Kidney epithelial cell (primary cell): Measurements from ENCODE around the gene SLC35F3. TPM values are rescaled to one million over a fixed set of nuclear protein-coding genes. Genes with fewer than 3 reads are reported as not detected.

Experiments used
- DNase-seq: peaks from one replicate; pipeline ENCODE4 v3.0.0-alpha.2; 2010; ENCODE audit warnings: low read depth
- H3K27me3 ChIP-seq: 2 replicates; pipeline ENCODE4 v1.6.0; 2011; ENCODE audit warnings: low read length; ENCODE audit not compliant: control insufficient read depth, insufficient read depth
- H3K36me3 ChIP-seq: 2 replicates; pipeline ENCODE4 v1.5.1; 2011; ENCODE audit warnings: low read length; ENCODE audit not compliant: control insufficient read depth, insufficient read depth
- H3K4me3 ChIP-seq: 2 replicates; pipeline ENCODE4 v1.5.1; 2011; ENCODE audit warnings: low read depth, mild to moderate bottlenecking, control low read depth, low read length
- total RNA-seq: library from RNA; depleted of rRNA; stranded (reverse); fragments of >200 nt; gene quantifications from 2 replicates; pipeline ENCODE4 v1.2.3, GENCODE V29; 2015
- TF ChIP-seq, protein P1 (sequence below): IDR thresholded peaks from 2 replicates; pipeline ENCODE4 v1.5.1; 2011; ENCODE audit warnings: mild to moderate bottlenecking, moderate library complexity, low read length, control low read depth, inconsistent platforms; ENCODE audit not compliant: insufficient read depth, poor library complexity, severe bottlenecking

The SLC35F3 gene
- total RNA-seq, 1 donor from 2014 or later: 1.1 TPM

DNA sequence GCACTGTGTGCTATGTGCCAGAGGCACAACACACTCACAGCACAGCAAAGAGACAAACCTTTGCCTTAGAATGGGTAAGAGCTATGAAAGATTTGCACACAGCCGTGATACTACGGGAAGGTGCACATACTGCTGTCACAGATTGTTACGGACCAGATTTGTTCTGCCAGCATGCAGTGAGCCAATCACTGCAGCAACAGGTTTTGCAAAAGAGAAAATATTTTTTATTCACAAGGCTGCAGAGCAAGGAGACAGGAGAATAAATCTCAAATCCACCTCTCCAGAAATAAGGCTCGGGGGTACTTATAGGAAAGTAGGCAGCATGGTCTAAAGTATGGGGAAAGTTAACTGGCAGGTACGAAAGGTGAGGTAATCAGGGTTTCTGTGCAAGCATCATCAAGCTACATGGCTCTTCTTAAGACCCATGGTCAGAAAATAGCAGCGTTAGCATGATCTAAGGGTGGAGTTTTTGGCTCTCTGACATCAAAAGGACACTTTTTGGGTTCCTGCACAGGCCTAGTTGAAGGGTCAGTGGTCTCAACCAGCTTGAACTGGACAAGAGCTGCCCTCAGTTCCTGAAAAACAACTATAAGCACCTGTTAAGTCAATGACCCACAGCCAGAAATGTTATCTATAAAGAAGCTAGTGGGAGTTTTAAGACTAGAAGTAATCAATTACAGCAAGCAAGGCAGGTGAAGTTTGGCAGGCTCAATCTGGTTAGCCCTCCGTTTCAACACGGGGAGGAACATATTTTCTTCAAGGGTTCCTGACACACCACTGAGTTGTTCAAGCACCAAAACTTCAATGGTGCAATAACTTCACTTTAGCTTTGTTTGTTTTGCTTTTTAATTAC lies 186.0 kb downstream of the SLC35F3 start:
- no peak for DNase-seq
- no peak overlapping the region for H3K4me3 ChIP-seq
- H3K36me3 ChIP-seq: no peaks in the 10 kb centered on the region
- TF ChIP-seq, protein P1, sequence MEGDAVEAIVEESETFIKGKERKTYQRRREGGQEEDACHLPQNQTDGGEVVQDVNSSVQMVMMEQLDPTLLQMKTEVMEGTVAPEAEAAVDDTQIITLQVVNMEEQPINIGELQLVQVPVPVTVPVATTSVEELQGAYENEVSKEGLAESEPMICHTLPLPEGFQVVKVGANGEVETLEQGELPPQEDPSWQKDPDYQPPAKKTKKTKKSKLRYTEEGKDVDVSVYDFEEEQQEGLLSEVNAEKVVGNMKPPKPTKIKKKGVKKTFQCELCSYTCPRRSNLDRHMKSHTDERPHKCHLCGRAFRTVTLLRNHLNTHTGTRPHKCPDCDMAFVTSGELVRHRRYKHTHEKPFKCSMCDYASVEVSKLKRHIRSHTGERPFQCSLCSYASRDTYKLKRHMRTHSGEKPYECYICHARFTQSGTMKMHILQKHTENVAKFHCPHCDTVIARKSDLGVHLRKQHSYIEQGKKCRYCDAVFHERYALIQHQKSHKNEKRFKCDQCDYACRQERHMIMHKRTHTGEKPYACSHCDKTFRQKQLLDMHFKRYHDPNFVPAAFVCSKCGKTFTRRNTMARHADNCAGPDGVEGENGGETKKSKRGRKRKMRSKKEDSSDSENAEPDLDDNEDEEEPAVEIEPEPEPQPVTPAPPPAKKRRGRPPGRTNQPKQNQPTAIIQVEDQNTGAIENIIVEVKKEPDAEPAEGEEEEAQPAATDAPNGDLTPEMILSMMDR: no peak
- H3K27me3 ChIP-seq: no peaks in the 10 kb centered on the region

DNA sequence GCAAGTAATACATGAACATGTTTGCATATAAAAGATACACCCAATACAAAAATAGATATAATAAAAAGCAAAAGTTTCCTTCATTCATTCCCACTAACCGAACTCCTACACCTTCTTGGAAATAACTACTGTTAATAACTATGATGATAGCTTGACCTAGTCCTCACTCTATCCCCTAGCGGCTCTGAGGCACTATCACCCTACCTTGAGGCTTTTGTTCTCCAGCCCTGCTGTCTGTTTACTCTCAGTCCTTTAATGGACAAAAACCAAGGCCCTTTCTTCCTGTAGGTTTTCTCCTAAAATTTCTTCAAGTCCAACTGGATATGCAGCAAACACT lies 186.6 kb downstream of the SLC35F3 start:
- no peaks in the 10 kb centered on the region for H3K36me3 ChIP-seq

DNA sequence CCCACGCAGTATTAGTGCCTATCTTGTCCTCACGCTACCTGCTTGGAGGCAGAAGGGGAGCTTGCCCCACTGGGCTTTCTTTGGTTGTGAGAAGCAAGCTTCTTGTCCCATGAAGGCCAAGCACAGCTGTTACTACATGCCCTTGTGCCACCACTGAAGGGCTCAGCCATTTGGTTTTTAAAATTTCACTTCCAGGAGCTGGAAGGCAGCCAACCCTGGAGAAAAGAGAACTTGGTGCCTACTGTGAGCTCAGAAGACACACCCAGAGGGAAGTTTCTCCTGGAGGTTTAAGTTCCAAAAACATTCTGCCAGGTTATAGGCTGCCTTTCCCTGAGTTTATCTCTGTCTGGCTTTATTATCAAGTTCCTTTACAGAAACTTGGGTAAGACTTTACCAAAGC lies 187.4 kb downstream of the SLC35F3 start:
- DNase-seq: no peak
- TF ChIP-seq, protein P1: no peak
- Histone ChIP-seq H3K4me3 (no peak overlapping the region), H3K36me3 (no peaks in the 10 kb centered on the region), H3K27me3 (no peaks in the 10 kb centered on the region)

More for the DNA sequence above, 186.6 kb downstream of the SLC35F3 start:
- no peak for DNase-seq
- TF ChIP-seq, protein P1: no peak
- H3K27me3 ChIP-seq: no peaks in the 10 kb centered on the region
- H3K4me3 ChIP-seq: no peak overlapping the region

DNA sequence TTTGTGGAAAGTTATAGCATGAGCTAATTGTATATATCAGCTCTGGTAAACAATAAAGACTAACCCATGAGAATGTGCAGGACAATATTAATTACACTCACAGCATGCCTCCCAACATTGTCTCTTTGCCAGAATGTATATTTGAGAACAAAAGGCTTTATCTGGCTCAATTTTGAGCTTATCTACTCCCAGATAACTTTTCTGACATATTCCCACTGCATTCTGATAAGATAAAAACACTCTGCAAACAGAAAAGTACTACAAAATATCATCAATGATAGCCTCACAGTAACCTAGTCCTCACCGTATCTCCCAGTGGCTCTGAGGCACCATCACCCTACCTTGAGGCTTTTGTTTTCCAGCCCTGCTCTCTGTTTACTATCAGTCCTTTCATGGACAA lies 188.6 kb downstream of the SLC35F3 start:
- Histone ChIP-seq H3K4me3 (no peak overlapping the region), H3K27me3 (no peaks in the 10 kb centered on the region), H3K36me3 (no peaks in the 10 kb centered on the region)
- TF ChIP-seq, protein P1: no peak
- no peak for DNase-seq

DNA sequence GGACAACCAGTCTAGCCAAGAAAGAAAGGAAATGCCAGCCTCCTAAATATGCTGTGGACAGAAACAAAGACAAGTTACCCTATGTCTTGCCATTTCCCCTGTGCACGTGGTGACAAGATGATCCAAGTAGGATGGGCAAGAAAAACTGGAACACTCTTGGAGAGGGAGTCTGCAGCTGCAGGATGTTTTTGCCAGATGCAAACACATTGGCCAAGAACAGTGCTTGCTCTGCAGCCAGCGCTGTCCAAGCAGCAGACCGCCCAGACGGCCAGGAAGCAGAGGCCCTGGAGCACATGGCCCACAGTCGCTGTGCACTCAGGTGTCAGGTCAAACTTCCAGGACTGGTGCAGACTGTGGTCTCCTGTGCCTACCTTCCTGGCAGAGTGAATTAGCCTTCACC lies 189.3 kb downstream of the SLC35F3 start:
- DNase-seq: no peak
- TF ChIP-seq, protein P1: no peak
- Histone ChIP-seq H3K36me3 (no peaks in the 10 kb centered on the region), H3K27me3 (no peaks in the 10 kb centered on the region), H3K4me3 (no peak overlapping the region)

DNA sequence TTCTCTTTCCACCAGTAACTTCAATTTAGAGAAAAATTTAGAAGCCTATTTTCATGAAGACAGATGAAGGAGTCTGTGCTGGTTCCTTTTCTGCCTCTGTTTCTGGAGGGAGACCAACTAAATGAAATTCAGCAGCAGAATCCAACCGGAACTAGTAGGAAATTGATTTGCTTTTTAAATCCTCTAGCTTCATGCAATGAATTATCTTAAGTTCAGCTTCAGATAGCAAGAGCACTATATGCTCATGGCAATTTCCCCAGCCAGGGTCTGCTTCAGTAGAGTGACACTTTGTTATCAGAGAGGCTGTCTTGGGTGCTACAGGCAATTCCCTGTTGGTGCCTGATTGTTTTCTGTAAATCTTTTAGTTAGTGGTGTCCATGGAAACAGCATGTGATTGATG lies 189.7 kb downstream of the SLC35F3 start:
- Histone ChIP-seq H3K36me3 (no peaks in the 10 kb centered on the region), H3K4me3 (no peak overlapping the region), H3K27me3 (no peaks in the 10 kb centered on the region)
- no peak for DNase-seq
- TF ChIP-seq, protein P1: no peak
